Limb (tissue), 2 donors: Measurements from ENCODE around the gene ADCY3.
A peak's percentile ranks its signal among the peaks of the same experiment; 100 is the strongest.
"Not testable (repeated sequence)": the region's sequence is repeated elsewhere in the genome, so short reads cannot be mapped to it uniquely, and the experiment has no call there.

Experiments used
- DNase-seq, 2 donors: peaks; one replicate each; pipeline ENCODE4 v3.0.0-alpha.2; 2016; ENCODE audit errors: extremely low spot score in 2 of 2

The ADCY3 gene

GRCh38 chr2:24815171-24815570 is 104.9 kb downstream of the ADCY3 start:
- no peak for DNase-seq

- no peak for DNase-seq
These were observed 105.5 kb downstream of the ADCY3 start for GRCh38 chr2:24814516-24814915.

GRCh38 chr2:24813691-24814137 is 106.3 kb downstream of the ADCY3 start:
- no peak for DNase-seq

GRCh38 chr2:24809316-24810007 is 110.6 kb downstream of the ADCY3 start:
- DNase-seq: no peak

GRCh38 chr2:24806661-24807036 is 113.4 kb downstream of the ADCY3 start:
- no peak for DNase-seq

- DNase-seq: not testable (repeated sequence)
These were observed 114.0 kb downstream of the ADCY3 start for GRCh38 chr2:24805811-24806660.

GRCh38 chr2:24800487-24800886 is 119.5 kb downstream of the ADCY3 start:
- not testable (repeated sequence) for DNase-seq

- no peak for DNase-seq
These were observed 122.4 kb downstream of the ADCY3 start for GRCh38 chr2:24797644-24798043.

- no peak for DNase-seq
These were observed 126.1 kb downstream of the ADCY3 start for GRCh38 chr2:24793761-24794435.

GRCh38 chr2:24792874-24793760 is 126.9 kb downstream of the ADCY3 start, which contains the start of the genes CENPO and PTRHD1:
Gene CENPO, plus strand, starts transcription at chr2:24793425. Its CDS starts 495 bp downstream, at chr2:24793920.
Gene PTRHD1, minus strand, starts transcription at chr2:24793391. Its CDS starts 14 bp downstream, at chr2:24793377.
- DNase-seq: peak; percentile 97 to 98

GRCh38 chr2:24792542-24792873 is 127.5 kb downstream of the ADCY3 start:
- no peak for DNase-seq

- DNase-seq: no peak
These were observed 128.6 kb downstream of the ADCY3 start for GRCh38 chr2:24791452-24791851.

- no peak for DNase-seq
These were observed 131.2 kb downstream of the ADCY3 start for GRCh38 chr2:24788816-24789215.

GRCh38 chr2:24787532-24787931 is 132.5 kb downstream of the ADCY3 start:
- no peak for DNase-seq

GRCh38 chr2:24785671-24786321 is 134.2 kb downstream of the ADCY3 start:
- no peak for DNase-seq

GRCh38 chr2:24783641-24784040 is 136.4 kb downstream of the ADCY3 start:
- no peak for DNase-seq

GRCh38 chr2:24779116-24779515 is 140.9 kb downstream of the ADCY3 start:
- DNase-seq: no peak

- DNase-seq: no peak
These were observed 145.7 kb downstream of the ADCY3 start for GRCh38 chr2:24774373-24774772.

- DNase-seq: no peak
These were observed 148.1 kb downstream of the ADCY3 start for GRCh38 chr2:24771764-24772586.

- no peak for DNase-seq
These were observed 149.0 kb downstream of the ADCY3 start for GRCh38 chr2:24771061-24771460.
